ENCODE measurements around the gene TRAF7.
A peak's percentile ranks its signal among the peaks of the same experiment; 100 is the strongest.

Gene TRAF7

GRCh38 chr16:2213817-2214718 is 58.5 kb downstream of the TRAF7 start:
- TF ChIP-seq CTCF (IDR thresholded peaks at IDR 0.05) = no peak
- H3K27ac Mint-ChIP-seq = peak overlapping the region; percentile 90

GRCh38 chr16:2214719-2214968 is 59.1 kb downstream of the TRAF7 start, which contains the start of gene PGP:
PGP (minus strand) TSS chr16:2214840; CDS start chr16:2214777, 63 bp downstream.
- Mint-ChIP-seq H3K4me3 (peak within 1 kb of the TSS; percentile 88), H3K27me3 (ENCODE audit: low read depth, poor library complexity) (no peaks in the 10 kb centered on the region), H3K36me3 (ENCODE audit: low read depth) (no peaks in the 10 kb centered on the region), H3K9me3 (no peaks in the 10 kb centered on the region), H3K4me1 (peaks cover 36% of the 10 kb centered on the region), H3K27ac (peak within 1 kb of the TSS; percentile 99)
- DNase-seq = no peak
- no peak for TF ChIP-seq CTCF (IDR thresholded peaks at IDR 0.05)

More at GRCh38 chr16:2213817-2214718, 58.5 kb downstream of the TRAF7 start:
- DNase-seq = peak; percentile 33
- Mint-ChIP-seq H3K27me3 (ENCODE audit: low read depth, poor library complexity) (no peaks in the 10 kb centered on the region), H3K36me3 (ENCODE audit: low read depth) (no peaks in the 10 kb centered on the region), H3K4me3 (peak overlapping the region; percentile 82), H3K9me3 (no peaks in the 10 kb centered on the region), H3K4me1 (peaks cover 36% of the 10 kb centered on the region)

- no peak for DNase-seq
- Mint-ChIP-seq H3K36me3 (ENCODE audit: low read depth) (no peaks in the 10 kb centered on the region), H3K4me1 (peaks cover 27% of the 10 kb centered on the region), H3K4me3 (peak overlapping the region; percentile 88), H3K9me3 (no peaks in the 10 kb centered on the region), H3K27ac (no peak overlapping the region), H3K27me3 (ENCODE audit: low read depth, poor library complexity) (no peaks in the 10 kb centered on the region)
- TF ChIP-seq CTCF (IDR thresholded peaks at IDR 0.05) = no peak
Observed at GRCh38 chr16:2216330-2216729, 60.7 kb downstream of the TRAF7 start.

GRCh38 chr16:2223221-2223941 is 67.8 kb downstream of the TRAF7 start, which contains the start of gene E4F1:
E4F1 (plus strand) TSS chr16:2223591; CDS start chr16:2223614, 23 bp downstream.
- H3K27me3 Mint-ChIP-seq (ENCODE audit: low read depth, poor library complexity) = peaks cover 2% of the 10 kb centered on the region
- DNase-seq = peak; percentile 100
- H3K27ac Mint-ChIP-seq = no peak within 1 kb of the TSS
- TF ChIP-seq CTCF (IDR thresholded peaks at IDR 0.05) = no peak
- H3K4me3 Mint-ChIP-seq = peak within 1 kb of the TSS; percentile 85
- H3K9me3 Mint-ChIP-seq = no peaks in the 10 kb centered on the region
- peaks cover 5% of the 10 kb centered on the region for H3K36me3 Mint-ChIP-seq (ENCODE audit: low read depth)
- H3K4me1 Mint-ChIP-seq = peaks cover 24% of the 10 kb centered on the region

- Mint-ChIP-seq H3K27me3 (ENCODE audit: low read depth, poor library complexity) (peaks cover 2% of the 10 kb centered on the region), H3K4me3 (peak overlapping the region; percentile 85), H3K36me3 (ENCODE audit: low read depth) (peaks cover 5% of the 10 kb centered on the region), H3K9me3 (no peaks in the 10 kb centered on the region), H3K27ac (no peak overlapping the region), H3K4me1 (peaks cover 24% of the 10 kb centered on the region)
- peak; percentile 46 for DNase-seq
- TF ChIP-seq CTCF (IDR thresholded peaks at IDR 0.05) = no peak
Observed at GRCh38 chr16:2223942-2224486, 68.4 kb downstream of the TRAF7 start.

Data from nephron progenitor cell (in vitro differentiated cells).